ENCODE measurements around the gene CD46.

CD46 gene

GRCh38 chr1:207832796-207833195, 80.9 kb downstream of the CD46 start:
- no peak for DNase-seq

- no peak for DNase-seq
Observed at GRCh38 chr1:207833381-207833780, 81.5 kb downstream of the CD46 start.

- DNase-seq: no peak
Observed at GRCh38 chr1:207833956-207834660, 82.3 kb downstream of the CD46 start.

- no peak for DNase-seq
Observed at GRCh38 chr1:207835958-207836357, 84.1 kb downstream of the CD46 start.

GRCh38 chr1:207836591-207837347, 84.9 kb downstream of the CD46 start:
- DNase-seq: no peak

GRCh38 chr1:207837673-207838072, 85.8 kb downstream of the CD46 start:
- DNase-seq: no peak

GRCh38 chr1:207838156-207839082, 86.6 kb downstream of the CD46 start:
- peak; percentile 34 for DNase-seq

GRCh38 chr1:207839083-207839413, 87.2 kb downstream of the CD46 start:
- no peak for DNase-seq

- DNase-seq: no peak
Observed at GRCh38 chr1:207840380-207840779, 88.5 kb downstream of the CD46 start.

- DNase-seq: no peak
Observed at GRCh38 chr1:207841293-207841692, 89.4 kb downstream of the CD46 start.

GRCh38 chr1:207841901-207842300, 90.0 kb downstream of the CD46 start:
- DNase-seq: no peak

- no peak for DNase-seq
Observed at GRCh38 chr1:207842506-207842905, 90.7 kb downstream of the CD46 start.

- peak; percentile 27 for DNase-seq
Observed at GRCh38 chr1:207844371-207844770, 92.5 kb downstream of the CD46 start.

All from midbrain (tissue), 1 donor.